ENCODE measurements around the gene NKAIN1. TPM values are rescaled to one million over a fixed set of nuclear protein-coding genes. Genes with fewer than 3 reads are reported as not detected.
"Not testable (repeated sequence)": the region's sequence is repeated elsewhere in the genome, so short reads cannot be mapped to it uniquely, and the experiment has no call there.

The NKAIN1 gene
- total RNA-seq, 1 donor from 2014 or later: not detected

DNA sequence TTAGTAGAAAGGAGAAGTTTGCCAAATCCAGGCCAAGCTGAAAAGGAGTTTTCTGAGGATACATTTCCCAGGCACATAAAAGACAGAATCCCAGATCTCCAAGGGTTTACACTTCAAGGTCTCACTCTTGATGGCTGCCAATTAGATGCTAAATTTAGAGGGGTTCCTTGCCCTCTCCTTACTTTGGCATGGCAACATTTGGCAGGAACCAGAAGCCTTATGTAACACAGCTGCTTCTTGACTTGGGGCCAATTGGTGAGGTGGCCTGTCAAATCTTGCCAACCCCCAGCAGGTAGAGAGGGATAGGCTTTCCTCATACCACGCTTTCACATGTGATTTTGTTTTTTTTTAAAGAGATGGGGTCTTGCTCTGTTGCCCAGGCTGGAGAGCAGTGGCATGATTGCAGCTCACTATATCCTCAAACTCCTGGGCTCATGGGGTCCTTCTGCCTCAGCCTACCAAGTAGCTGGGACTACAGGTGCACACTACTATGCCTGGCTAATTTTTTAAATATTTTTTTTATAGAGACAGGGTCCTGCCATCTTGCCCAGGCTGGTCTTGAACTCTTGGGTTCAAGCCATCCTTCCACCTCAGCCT lies 25.2 kb upstream of the NKAIN1 start:
- Histone ChIP-seq H3K4me3 (no peak overlapping the region), H3K27me3 (no peaks in the 10 kb centered on the region), H3K27ac (no peak overlapping the region), H3K9me3 (no peaks in the 10 kb centered on the region), H3K36me3 (peaks cover 91% of the 10 kb centered on the region), H3K4me1 (no peaks in the 10 kb centered on the region)
- ATAC-seq: no peak
- intact Hi-C loops (cut with DNase I): no loop called here
- TF ChIP-seq, protein P1, sequence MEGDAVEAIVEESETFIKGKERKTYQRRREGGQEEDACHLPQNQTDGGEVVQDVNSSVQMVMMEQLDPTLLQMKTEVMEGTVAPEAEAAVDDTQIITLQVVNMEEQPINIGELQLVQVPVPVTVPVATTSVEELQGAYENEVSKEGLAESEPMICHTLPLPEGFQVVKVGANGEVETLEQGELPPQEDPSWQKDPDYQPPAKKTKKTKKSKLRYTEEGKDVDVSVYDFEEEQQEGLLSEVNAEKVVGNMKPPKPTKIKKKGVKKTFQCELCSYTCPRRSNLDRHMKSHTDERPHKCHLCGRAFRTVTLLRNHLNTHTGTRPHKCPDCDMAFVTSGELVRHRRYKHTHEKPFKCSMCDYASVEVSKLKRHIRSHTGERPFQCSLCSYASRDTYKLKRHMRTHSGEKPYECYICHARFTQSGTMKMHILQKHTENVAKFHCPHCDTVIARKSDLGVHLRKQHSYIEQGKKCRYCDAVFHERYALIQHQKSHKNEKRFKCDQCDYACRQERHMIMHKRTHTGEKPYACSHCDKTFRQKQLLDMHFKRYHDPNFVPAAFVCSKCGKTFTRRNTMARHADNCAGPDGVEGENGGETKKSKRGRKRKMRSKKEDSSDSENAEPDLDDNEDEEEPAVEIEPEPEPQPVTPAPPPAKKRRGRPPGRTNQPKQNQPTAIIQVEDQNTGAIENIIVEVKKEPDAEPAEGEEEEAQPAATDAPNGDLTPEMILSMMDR (IDR thresholded peaks at IDR 0.05): no peak
- DNase-seq: no peak

DNA sequence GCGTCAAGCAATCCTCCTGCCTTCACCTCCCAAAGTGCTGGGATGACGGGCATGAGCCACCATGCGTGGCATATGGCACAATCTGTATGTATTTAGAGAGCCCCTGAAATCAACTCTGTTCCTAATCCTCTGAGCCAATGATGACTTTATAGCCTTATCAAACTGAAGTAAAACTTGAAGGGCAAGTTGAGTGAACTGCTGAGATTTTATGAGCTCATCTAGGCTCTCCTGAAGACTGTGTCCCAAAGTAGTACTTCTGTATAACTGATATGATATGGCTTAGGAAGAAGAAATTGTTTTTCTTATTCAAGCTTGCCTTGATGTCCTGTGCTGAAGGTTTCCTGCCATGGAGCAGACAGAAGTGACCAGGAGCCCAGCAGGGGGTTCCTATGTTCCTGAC lies 23.7 kb upstream of the NKAIN1 start:
- TF ChIP-seq, protein P1 (IDR thresholded peaks at IDR 0.05): no peak
- Histone ChIP-seq H3K27ac (no peak overlapping the region), H3K36me3 (peaks cover 91% of the 10 kb centered on the region), H3K9me3 (no peaks in the 10 kb centered on the region), H3K4me1 (no peaks in the 10 kb centered on the region), H3K27me3 (no peaks in the 10 kb centered on the region), H3K4me3 (no peak overlapping the region)
- ATAC-seq: no peak
- intact Hi-C loops (cut with DNase I): no loop called here
- no peak for DNase-seq

DNA sequence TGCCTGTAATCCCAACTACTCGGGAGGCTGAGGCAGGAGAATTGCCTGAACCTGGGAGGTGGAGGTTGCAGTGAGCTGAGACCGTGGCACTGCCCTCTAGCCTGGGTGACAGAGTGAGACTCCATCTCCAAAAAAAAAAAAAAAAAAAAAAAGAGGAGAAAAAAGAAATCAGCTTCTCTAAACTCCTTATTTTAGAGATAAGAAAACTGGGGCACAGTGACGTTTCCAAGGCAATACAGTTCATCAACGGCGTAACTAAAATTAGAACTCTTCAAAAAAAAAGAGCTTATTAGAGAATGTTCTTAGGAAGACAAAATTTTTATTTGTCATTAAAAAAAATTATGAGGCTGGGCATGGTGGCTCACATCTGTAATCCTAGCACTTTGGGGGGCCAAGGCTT lies 22.7 kb upstream of the NKAIN1 start:
- H3K9me3 ChIP-seq; H3K27ac ChIP-seq; H3K4me1 ChIP-seq; H3K27me3 ChIP-seq; intact Hi-C loops (cut with DNase I); H3K4me3 ChIP-seq; ATAC-seq; DNase-seq: not testable (repeated sequence)
- H3K36me3 ChIP-seq: peaks cover 92% of the 10 kb centered on the region

DNA sequence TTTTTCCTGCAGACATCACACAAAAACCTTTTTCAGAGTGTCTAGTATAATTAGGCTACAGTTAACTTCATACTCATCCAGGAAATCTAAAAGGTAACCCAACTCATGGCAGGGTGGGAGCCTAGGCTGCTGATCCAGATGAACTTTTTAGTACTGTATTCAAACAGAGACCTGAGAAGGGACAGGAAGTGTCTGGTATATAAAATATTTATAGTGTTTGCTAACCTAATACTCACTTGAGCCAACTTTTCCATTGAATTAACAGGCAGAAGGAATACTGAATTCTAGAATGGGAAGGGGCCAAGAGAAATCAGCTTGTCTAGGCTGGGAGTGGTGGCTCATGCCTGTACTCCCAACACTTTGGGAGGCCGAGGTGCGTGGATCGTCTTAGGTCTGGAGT lies 22.2 kb upstream of the NKAIN1 start:
- Histone ChIP-seq H3K4me3 (no peak overlapping the region), H3K9me3 (no peaks in the 10 kb centered on the region), H3K36me3 (peaks cover 91% of the 10 kb centered on the region), H3K27ac (no peak overlapping the region), H3K4me1 (no peaks in the 10 kb centered on the region), H3K27me3 (no peaks in the 10 kb centered on the region)
- TF ChIP-seq, protein P1 (IDR thresholded peaks at IDR 0.05): no peak
- DNase-seq (no peak), ATAC-seq (no peak)
- intact Hi-C loops (cut with DNase I): no loop called here

DNA sequence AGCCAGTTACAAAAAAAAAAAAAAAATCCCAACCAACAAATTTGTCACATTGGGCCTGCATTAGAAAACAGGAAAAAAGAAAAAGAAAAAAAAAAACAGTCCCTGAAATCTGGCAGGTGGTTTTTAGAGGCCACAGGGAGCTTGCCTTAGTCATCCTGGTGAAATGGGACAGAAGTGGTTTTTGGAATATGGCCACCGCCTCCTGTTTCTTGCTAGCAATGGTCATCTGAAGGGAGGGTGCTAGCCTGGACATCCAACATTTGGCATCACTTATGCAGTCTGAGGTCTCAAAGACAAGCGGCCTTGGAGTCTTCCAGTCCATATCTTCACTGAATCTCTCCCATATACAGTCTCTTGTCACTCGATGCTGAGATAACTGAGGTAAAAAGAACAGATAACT lies 20.1 kb upstream of the NKAIN1 start:
- Histone ChIP-seq H3K4me1 (no peaks in the 10 kb centered on the region), H3K27ac (no peak overlapping the region), H3K9me3 (no peaks in the 10 kb centered on the region), H3K4me3 (no peak overlapping the region), H3K27me3 (no peaks in the 10 kb centered on the region), H3K36me3 (peaks cover 72% of the 10 kb centered on the region)
- ATAC-seq (no peak), DNase-seq (no peak)
- TF ChIP-seq, protein P1 (IDR thresholded peaks at IDR 0.05): no peak
- intact Hi-C loops (cut with DNase I): no loop called here

DNA sequence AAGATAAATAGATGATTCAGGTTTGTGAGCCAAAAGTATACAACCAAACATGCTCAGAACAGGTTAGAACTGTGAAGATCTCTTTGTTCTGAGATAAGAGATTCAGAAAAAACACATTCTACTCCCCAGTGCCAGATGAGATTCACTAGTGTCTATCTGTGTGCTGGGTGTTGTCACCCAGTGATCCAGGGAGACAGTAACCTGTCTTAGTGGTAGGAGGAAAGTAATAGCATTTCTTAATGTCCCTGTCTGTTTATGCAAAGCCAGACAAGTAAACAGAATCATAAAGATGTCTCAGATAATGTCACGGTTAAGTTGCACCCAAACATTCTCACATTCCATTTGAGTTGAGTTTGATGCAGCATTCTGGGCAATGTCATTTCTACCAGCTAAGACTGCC lies 18.9 kb upstream of the NKAIN1 start:
- Histone ChIP-seq H3K36me3 (peaks cover 65% of the 10 kb centered on the region), H3K9me3 (no peaks in the 10 kb centered on the region), H3K27ac (no peak overlapping the region), H3K4me1 (no peaks in the 10 kb centered on the region), H3K4me3 (no peak overlapping the region), H3K27me3 (no peaks in the 10 kb centered on the region)
- DNase-seq (no peak), ATAC-seq (no peak)
- intact Hi-C loops (cut with DNase I): no loop called here
- TF ChIP-seq, protein P1 (IDR thresholded peaks at IDR 0.05): no peak
